Measurements from ENCODE around the gene NLGN4Y.
"Not testable (repeated sequence)": the region's sequence is repeated elsewhere in the genome, so short reads cannot be mapped to it uniquely, and the experiment has no call there.

Gene NLGN4Y

GRCh38 chrY:14860448-14860847 lies 336.1 kb downstream of the NLGN4Y start:
- no peak for DNase-seq

GRCh38 chrY:14861033-14861432 lies 336.7 kb downstream of the NLGN4Y start:
- DNase-seq = not testable (repeated sequence)

GRCh38 chrY:14871971-14872370 lies 347.6 kb downstream of the NLGN4Y start:
- no peak for DNase-seq

Data from stimulated activated CD8-positive, alpha-beta memory T cell treated with anti-CD3 and anti-CD28 coated beads, Interleukin-4, amount 100 ng/mL, for 48 hours (primary cell).